ENCODE measurements around the gene SYNGR2.
A peak's percentile ranks its signal among the peaks of the same experiment; 100 is the strongest.
"Not testable (repeated sequence)": the region's sequence is repeated elsewhere in the genome, so short reads cannot be mapped to it uniquely, and the experiment has no call there.

SYNGR2 gene

GRCh38 chr17:78130090-78130436 is 38.3 kb upstream of the SYNGR2 start:
- no peak for DNase-seq (ENCODE audit: low read depth)

GRCh38 chr17:78130437-78131101 is 37.8 kb upstream of the SYNGR2 start, which contains the start of gene TMC8:
Gene TMC8 (plus strand): TSS chr17:78130771. CDS start chr17:78131589, 818 bp downstream.
- DNase-seq (ENCODE audit: low read depth) = no peak

- DNase-seq (ENCODE audit: low read depth) = no peak
Measured at GRCh38 chr17:78131172-78132083, 37.0 kb upstream of the SYNGR2 start.

- no peak for DNase-seq (ENCODE audit: low read depth)
Measured at GRCh38 chr17:78132084-78132676, 36.2 kb upstream of the SYNGR2 start.

GRCh38 chr17:78132767-78133178 is 35.6 kb upstream of the SYNGR2 start:
- no peak for DNase-seq (ENCODE audit: low read depth)

GRCh38 chr17:78133179-78133951 is 35.0 kb upstream of the SYNGR2 start:
- no peak for DNase-seq (ENCODE audit: low read depth)

GRCh38 chr17:78133971-78134898 is 34.1 kb upstream of the SYNGR2 start:
- peak; percentile 20 for DNase-seq (ENCODE audit: low read depth)

GRCh38 chr17:78134899-78135385 is 33.4 kb upstream of the SYNGR2 start:
- no peak for DNase-seq (ENCODE audit: low read depth)

- no peak for DNase-seq (ENCODE audit: low read depth)
Measured at GRCh38 chr17:78135858-78136500, 32.4 kb upstream of the SYNGR2 start.

DNA sequence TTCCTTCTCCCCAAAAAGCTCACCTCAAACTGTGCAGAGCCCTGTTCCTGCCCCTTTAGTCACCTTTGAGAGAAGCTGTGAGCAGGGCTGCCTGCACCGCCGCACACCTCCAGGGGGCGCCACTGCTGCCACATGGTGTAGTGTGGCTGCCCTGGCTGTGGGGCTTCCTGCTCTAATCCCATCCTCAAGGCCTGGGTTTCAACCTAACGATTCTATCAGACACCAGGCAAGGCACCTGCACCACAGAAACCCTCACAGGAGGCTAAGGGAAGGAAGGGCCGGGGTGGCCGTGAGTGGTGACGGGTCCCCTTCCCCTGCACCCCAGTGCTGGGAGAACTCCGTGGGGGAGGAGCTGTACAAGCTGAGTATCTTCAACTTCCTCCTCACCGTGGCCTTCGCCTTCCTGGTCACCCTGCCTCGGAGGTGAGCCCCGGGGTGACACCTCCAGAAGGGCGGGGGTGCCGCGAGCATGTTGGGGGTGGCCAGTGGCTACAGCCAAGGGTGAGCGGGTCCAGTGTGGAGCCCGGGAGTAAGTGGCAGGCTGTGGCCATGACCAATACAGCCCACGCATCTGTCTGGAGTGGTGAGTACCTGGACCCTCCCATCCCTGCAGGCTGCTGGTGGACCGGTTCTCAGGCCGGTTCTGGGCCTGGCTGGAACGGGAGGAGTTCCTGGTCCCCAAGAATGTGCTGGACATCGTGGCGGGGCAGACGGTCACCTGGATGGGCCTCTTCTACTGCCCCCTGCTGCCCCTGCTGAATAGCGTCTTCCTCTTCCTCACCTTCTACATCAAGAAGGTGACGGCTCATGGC is 30.8 kb upstream of the SYNGR2 start:
- DNase-seq (ENCODE audit: low read depth) = no peak

GRCh38 chr17:78138204-78139060 is 29.9 kb upstream of the SYNGR2 start:
- no peak for DNase-seq (ENCODE audit: low read depth)

GRCh38 chr17:78139861-78140168 is 28.6 kb upstream of the SYNGR2 start:
- not testable (repeated sequence) for DNase-seq (ENCODE audit: low read depth)

DNA sequence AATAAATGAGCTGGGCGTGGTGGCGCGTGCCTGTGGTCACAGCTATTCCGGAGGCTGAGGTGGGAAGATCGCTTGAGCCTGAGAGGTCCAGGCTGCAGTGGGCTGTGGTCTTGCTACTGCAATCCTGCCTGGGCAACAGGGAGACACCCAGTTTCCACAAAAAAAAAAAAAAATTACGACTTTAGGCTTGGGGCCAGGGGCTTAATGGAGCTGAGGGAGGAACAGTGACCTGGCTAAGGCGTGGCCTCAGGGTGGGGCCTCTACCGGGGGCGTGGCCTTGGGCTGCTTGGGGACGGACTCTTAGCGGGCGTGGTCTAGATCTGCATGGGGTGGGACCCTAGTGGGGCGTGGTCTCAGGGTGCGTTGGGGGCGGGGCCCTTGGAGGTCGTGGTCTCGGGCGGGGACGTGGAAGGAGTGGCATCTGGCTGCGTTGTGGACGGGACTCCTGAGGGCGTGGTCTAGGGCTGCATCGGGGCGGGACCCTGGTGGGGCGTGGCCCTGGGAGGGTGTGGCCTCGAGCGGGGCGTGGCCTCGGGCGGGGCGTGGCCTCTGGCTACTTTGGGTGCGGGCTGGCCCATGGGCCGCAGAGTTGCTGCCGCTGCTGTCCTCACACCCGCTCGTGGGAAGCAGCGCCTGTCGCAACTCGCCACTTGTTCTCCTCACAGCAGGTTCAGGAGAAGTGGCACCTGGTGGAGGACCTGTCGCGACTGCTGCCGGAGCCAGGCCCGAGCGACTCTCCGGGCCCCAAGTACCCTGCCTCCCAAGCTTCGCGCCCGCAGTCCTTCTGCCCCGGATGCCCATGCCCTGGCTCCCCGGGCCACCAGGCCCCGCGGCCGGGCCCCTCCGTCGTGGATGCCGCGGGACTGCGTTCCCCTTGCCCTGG is 28.0 kb upstream of the SYNGR2 start:
- DNase-seq (ENCODE audit: low read depth) = peak; percentile 78

DNA sequence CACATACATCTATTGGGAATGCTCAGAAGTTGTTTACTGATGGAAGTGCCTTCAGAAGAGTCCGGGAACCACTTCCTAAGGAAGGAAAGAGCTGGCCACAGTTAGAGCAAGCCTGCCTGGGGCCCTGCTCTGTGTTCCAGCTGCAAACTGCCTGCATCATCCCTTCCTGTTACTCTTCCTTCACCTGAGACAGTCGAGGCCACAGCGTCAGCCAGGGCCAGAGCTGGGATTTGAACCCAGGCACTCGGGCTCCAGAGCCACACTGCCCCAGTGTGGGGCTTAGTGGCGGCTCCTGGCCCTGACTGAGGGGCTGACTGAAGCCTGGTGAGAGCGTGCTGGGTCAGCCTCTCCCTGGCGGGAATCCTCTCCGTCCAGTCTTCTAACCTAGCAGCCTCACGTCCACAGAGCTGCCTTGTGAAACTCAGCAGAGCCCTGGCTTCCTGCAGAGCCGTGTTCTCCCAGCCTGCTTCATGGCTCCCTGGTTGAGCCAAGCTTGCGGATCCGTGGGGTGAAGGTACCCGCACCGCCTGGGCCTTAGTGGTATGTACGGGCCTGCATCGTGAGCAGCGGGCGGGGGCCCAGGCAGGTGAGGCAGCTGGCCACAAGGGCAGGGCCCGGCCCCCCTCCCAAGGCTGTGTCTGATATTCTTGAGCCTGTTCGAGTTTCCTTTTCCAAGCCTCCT is 26.8 kb upstream of the SYNGR2 start:
- no peak for DNase-seq (ENCODE audit: low read depth)

GRCh38 chr17:78142119-78142861 is 26.1 kb upstream of the SYNGR2 start:
- DNase-seq (ENCODE audit: low read depth) = peak; percentile 35

All from EH (cell line).